ENCODE measurements around the gene LDHB. TPM values are rescaled to one million over a fixed set of nuclear protein-coding genes. Genes with fewer than 3 reads are reported as not detected.

The LDHB gene
- polyA plus RNA-seq (ENCODE audit: low read depth in 6 of 6): 100 to 1,000 TPM; 173 to 356 (median 296) TPM

DNA sequence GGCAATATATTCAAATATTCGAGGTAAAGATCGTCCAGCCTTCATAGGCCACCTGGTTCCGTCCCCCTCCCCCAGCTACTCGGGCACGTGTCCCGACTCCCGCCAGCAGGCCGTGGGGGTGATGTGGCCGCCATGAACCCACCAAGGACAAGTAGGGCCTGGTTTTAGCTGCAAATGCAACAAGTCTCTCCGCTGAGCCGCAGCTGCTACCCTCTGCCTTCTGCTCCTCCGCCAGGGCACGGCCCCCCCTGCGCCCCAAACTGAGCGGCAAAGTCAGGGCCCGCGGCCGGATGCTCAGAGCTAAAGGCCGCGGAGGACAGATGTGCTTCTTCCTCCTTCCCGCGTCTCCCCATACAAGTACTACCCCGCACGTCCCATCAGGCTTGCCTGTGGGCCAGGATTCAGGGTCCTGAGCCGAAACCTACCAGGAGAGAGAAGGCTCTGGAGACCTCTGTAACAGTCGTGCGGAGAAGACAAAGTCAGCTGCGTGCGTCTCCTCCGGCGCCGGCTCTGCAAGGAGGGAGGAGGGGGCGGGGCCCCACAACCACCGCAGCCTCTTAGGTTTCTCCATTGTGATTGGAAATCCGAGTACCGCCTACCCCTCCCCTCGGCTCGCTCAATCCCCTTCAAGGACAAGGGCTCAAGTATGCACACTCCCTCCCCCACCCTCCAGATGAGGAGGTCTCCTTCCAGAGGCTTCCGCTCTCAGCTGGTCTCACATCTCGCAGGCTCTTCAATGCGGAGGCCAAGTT lies at the start of gene LDHB:
Gene LDHB, minus strand, starts transcription at position 517 of the 752 bp plus-strand sequence. CDS start 3,171 bp downstream, outside the sequence.
- ATAC-seq (ENCODE audit: low read depth in 2 of 2) (peak; percentile 88), DNase-seq (peak; percentile 74)
- peaks cover 18 to 39% (median 38%) of the 10 kb centered on the region in 3 donors for H3K4me1 Mint-ChIP-seq
- H3K4me3 Mint-ChIP-seq: peak within 1 kb of the TSS; percentile 90 to 100 (median 99)
- H3K9me3 Mint-ChIP-seq: no peaks in the 10 kb centered on the region
- H3K27ac Mint-ChIP-seq: peak within 1 kb of the TSS; percentile 82 to 97 (median 93)
- peaks cover 0 to 7% (median 0%) of the 10 kb centered on the region in 3 donors for H3K27me3 Mint-ChIP-seq
- H3K36me3 Mint-ChIP-seq: peaks cover 0 to 5% of the 10 kb centered on the region in 2 donors

- ATAC-seq (ENCODE audit: low read depth in 2 of 2): no peak
Measured at GRCh38 chr12:21704847-21705246, 47.2 kb upstream of the LDHB start.

GRCh38 chr12:21699851-21700250 lies 42.2 kb upstream of the LDHB start:
- no peak for ATAC-seq (ENCODE audit: low read depth in 2 of 2)
- H3K9me3 Mint-ChIP-seq: no peaks in the 10 kb centered on the region
- H3K27me3 Mint-ChIP-seq: peaks cover 0 to 4% (median 0%) of the 10 kb centered on the region in 3 donors
- no peak overlapping the region for H3K4me3 Mint-ChIP-seq
- no peak overlapping the region for H3K27ac Mint-ChIP-seq
- H3K36me3 Mint-ChIP-seq: no peaks in the 10 kb centered on the region
- H3K4me1 Mint-ChIP-seq: no peaks in the 10 kb centered on the region
- DNase-seq: no peak

More at GRCh38 chr12:21704847-21705246, 47.2 kb upstream of the LDHB start:
- no peak overlapping the region for H3K27ac Mint-ChIP-seq
- H3K36me3 Mint-ChIP-seq: no peaks in the 10 kb centered on the region
- DNase-seq: no peak
- H3K4me1 Mint-ChIP-seq: no peaks in the 10 kb centered on the region
- H3K4me3 Mint-ChIP-seq: no peak overlapping the region
- peaks cover 4 to 10% (median 6%) of the 10 kb centered on the region in 3 donors for H3K27me3 Mint-ChIP-seq
- no peaks in the 10 kb centered on the region for H3K9me3 Mint-ChIP-seq

- H3K4me3 Mint-ChIP-seq: no peak overlapping the region
- no peak overlapping the region for H3K27ac Mint-ChIP-seq
- no peak for DNase-seq
- H3K36me3 Mint-ChIP-seq: no peaks in the 10 kb centered on the region
- no peaks in the 10 kb centered on the region for H3K9me3 Mint-ChIP-seq
- no peak for ATAC-seq (ENCODE audit: low read depth in 2 of 2)
- peaks cover 0 to 5% (median 4%) of the 10 kb centered on the region in 3 donors for H3K27me3 Mint-ChIP-seq
- no peaks in the 10 kb centered on the region for H3K4me1 Mint-ChIP-seq
Measured at GRCh38 chr12:21697904-21698630, 40.4 kb upstream of the LDHB start.

DNA sequence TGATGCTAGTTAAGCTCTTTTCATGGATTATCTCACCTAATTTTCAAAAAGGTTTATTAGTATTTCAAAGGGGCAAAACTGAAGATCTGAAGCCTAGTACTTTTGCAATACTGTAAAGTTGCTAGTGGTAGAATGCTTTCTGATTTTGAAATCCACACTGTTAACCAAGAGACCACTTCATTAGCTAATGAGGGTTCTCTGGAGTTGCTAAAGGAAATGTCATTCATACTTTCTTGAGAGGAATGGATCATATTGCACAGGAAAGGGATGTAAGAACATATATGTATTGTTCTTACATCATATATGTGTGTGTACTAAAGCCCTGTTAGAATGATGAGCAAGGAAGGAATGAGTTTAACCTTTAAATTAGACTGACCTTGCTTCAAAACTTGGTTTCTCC lies 39.0 kb upstream of the LDHB start:
- Mint-ChIP-seq H3K4me1 (no peaks in the 10 kb centered on the region), H3K4me3 (no peak overlapping the region), H3K36me3 (no peaks in the 10 kb centered on the region), H3K27ac (no peak overlapping the region), H3K27me3 (peaks cover 0 to 5% (median 3%) of the 10 kb centered on the region in 3 donors), H3K9me3 (no peaks in the 10 kb centered on the region)
- DNase-seq (no peak), ATAC-seq (ENCODE audit: low read depth in 2 of 2) (no peak)

- peaks cover 0 to 5% (median 0%) of the 10 kb centered on the region in 3 donors for H3K27me3 Mint-ChIP-seq
- H3K4me1 Mint-ChIP-seq: no peaks in the 10 kb centered on the region
- no peak overlapping the region for H3K27ac Mint-ChIP-seq
- no peaks in the 10 kb centered on the region for H3K36me3 Mint-ChIP-seq
- H3K9me3 Mint-ChIP-seq: no peaks in the 10 kb centered on the region
- no peak overlapping the region for H3K4me3 Mint-ChIP-seq
- DNase-seq (no peak), ATAC-seq (ENCODE audit: low read depth in 2 of 2) (no peak)
Measured at GRCh38 chr12:21695986-21696385, 38.3 kb upstream of the LDHB start.

DNA sequence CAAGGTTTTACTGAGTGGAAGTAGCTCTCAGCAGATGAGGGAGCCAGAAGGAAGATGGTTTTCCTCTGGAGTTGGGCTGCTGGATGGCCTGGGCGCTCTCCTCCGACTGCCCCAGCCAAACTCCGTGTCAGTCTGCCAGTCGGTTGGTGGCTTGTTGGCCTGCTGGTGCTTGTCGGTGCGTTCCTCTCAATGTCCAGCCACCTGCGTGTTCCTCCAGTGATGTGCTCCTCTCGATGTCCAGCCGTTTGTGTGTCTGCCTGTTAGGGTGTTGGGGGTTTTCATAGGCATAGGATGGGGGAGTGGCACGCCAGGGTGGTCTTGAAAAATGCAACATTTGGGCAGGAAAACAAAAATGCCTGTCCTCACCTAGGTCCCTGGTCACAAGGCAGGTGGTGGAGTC lies 37.0 kb upstream of the LDHB start:
- H3K36me3 Mint-ChIP-seq: no peaks in the 10 kb centered on the region
- DNase-seq (no peak), ATAC-seq (ENCODE audit: low read depth in 2 of 2) (no peak)
- no peak overlapping the region for H3K4me3 Mint-ChIP-seq
- peaks cover 0 to 4% (median 3%) of the 10 kb centered on the region in 7 donors for H3K9me3 Mint-ChIP-seq
- H3K27me3 Mint-ChIP-seq: peaks cover 0 to 5% (median 0%) of the 10 kb centered on the region in 3 donors
- no peaks in the 10 kb centered on the region for H3K4me1 Mint-ChIP-seq
- H3K27ac Mint-ChIP-seq: no peak overlapping the region

DNA sequence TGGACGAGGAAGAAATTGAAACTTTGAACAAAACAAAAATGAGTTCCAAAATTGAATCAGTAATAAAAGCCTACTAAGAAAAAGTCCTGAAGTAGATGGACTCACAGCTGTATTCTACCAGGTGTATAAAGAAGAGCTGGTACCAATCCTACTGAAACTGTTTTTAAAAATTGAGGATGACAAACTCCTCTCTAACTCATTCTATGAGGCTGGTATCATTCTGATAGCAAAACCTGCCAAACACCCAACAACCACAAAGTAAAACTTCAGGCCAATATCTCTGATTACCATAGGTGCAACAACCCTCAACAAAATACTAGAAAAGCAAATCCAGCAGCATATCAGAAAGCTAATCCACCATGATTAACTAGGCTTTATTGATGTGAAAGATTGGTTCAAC lies 33.9 kb upstream of the LDHB start:
- Mint-ChIP-seq H3K36me3 (no peaks in the 10 kb centered on the region), H3K4me1 (no peaks in the 10 kb centered on the region), H3K4me3 (no peak overlapping the region), H3K27ac (no peak overlapping the region), H3K9me3 (peaks cover 3 to 22% (median 14%) of the 10 kb centered on the region in 7 donors), H3K27me3 (peaks cover 0 to 5% (median 4%) of the 10 kb centered on the region in 3 donors)
- DNase-seq (no peak), ATAC-seq (ENCODE audit: low read depth in 2 of 2) (no peak)

GRCh38 chr12:21690704-21691368 lies 33.2 kb upstream of the LDHB start:
- peaks cover 3 to 22% (median 14%) of the 10 kb centered on the region in 7 donors for H3K9me3 Mint-ChIP-seq
- ATAC-seq (ENCODE audit: low read depth in 2 of 2): no peak
- no peak for DNase-seq
- H3K36me3 Mint-ChIP-seq: no peaks in the 10 kb centered on the region
- no peak overlapping the region for H3K4me3 Mint-ChIP-seq
- no peak overlapping the region for H3K27ac Mint-ChIP-seq
- peaks cover 0 to 9% (median 7%) of the 10 kb centered on the region in 3 donors for H3K27me3 Mint-ChIP-seq
- H3K4me1 Mint-ChIP-seq: no peaks in the 10 kb centered on the region

GRCh38 chr12:21683115-21683514 lies 25.5 kb upstream of the LDHB start:
- H3K27me3 Mint-ChIP-seq: peaks cover 0 to 20% (median 9%) of the 10 kb centered on the region in 3 donors
- H3K4me1 Mint-ChIP-seq: no peaks in the 10 kb centered on the region
- H3K9me3 Mint-ChIP-seq: peaks cover 0 to 4% (median 0%) of the 10 kb centered on the region in 7 donors
- ATAC-seq (ENCODE audit: low read depth in 2 of 2): no peak
- no peak for DNase-seq
- no peak overlapping the region for H3K4me3 Mint-ChIP-seq
- no peak overlapping the region for H3K27ac Mint-ChIP-seq
- H3K36me3 Mint-ChIP-seq: no peaks in the 10 kb centered on the region

DNA sequence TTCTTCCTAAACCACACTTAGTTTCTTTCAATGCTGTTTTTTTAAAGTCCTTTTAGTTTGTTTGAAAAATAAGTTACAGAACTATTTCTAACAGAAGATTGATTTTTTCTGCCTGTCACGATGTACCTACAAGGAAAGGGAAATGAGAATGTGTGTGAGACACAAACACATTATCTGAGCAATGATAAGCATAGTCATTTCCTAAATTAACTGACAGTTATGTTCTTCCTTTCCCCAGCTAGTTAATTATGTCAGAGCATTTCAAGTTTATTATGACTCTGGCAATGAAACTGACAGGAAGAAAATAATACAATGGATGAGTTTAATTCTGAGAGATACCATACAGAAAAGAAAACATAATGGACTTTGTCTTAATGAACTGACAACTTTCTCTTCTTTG lies 21.3 kb upstream of the LDHB start:
- Mint-ChIP-seq H3K36me3 (no peaks in the 10 kb centered on the region), H3K4me1 (no peaks in the 10 kb centered on the region), H3K27me3 (peaks cover 0 to 33% (median 11%) of the 10 kb centered on the region in 3 donors), H3K4me3 (no peak overlapping the region), H3K27ac (no peak overlapping the region), H3K9me3 (peaks cover 0 to 2% (median 0%) of the 10 kb centered on the region in 7 donors)
- ATAC-seq (ENCODE audit: low read depth in 2 of 2): no peak
- no peak for DNase-seq

DNA sequence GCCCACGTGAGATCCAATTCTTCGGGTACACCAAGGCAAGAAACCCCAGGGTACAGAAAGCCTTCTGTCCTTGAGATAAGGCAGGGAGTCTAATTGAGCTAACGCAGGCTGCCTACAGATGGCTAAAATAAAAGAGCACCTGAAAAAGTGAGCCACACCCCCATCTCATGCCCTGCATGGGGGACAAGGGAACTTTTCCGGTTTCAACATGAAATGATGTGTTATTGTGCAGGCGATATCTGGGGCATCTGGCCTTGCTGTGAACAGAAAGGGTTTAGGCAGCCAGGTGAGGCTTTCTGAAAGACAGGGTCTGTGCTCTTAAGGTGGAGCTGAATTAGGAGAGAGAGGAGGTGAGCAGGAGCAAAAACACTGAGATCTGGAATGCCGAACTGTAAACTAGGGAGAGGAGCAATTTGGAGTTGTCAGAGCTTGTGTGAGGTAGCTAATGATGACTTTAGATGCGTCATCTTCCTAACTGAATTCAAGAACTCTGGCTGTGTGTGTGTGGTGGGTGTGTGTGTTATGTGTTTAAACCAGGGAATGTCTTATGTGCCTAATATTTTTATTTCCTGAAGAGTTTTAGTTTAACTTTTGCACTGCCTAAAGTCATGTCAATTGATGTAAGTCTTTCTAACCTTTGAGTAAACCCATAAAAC lies 20.1 kb upstream of the LDHB start:
- Mint-ChIP-seq H3K4me1 (no peaks in the 10 kb centered on the region), H3K27ac (no peak overlapping the region), H3K4me3 (no peak overlapping the region), H3K36me3 (no peaks in the 10 kb centered on the region), H3K9me3 (peaks cover 0 to 2% (median 0%) of the 10 kb centered on the region in 7 donors), H3K27me3 (peaks cover 4 to 28% (median 11%) of the 10 kb centered on the region in 3 donors)
- ATAC-seq (ENCODE audit: low read depth in 2 of 2) (no peak), DNase-seq (no peak)

- Mint-ChIP-seq H3K27ac (no peak overlapping the region), H3K27me3 (peaks cover 4 to 31% (median 11%) of the 10 kb centered on the region in 3 donors)
Measured at GRCh38 chr12:21677204-21677603, 19.6 kb upstream of the LDHB start.

More at GRCh38 chr12:21677204-21677603, 19.6 kb upstream of the LDHB start:
- DNase-seq: no peak
- ATAC-seq (ENCODE audit: low read depth in 2 of 2): no peak
- peaks cover 0 to 2% (median 0%) of the 10 kb centered on the region in 7 donors for H3K9me3 Mint-ChIP-seq
- no peaks in the 10 kb centered on the region for H3K4me1 Mint-ChIP-seq
- no peak overlapping the region for H3K4me3 Mint-ChIP-seq
- no peaks in the 10 kb centered on the region for H3K36me3 Mint-ChIP-seq

All from naive B cell (primary cell).